ENCODE data around the gene IL18BP. TPM values are rescaled to one million over a fixed set of nuclear protein-coding genes. Genes with fewer than 3 reads are reported as not detected.

The IL18BP gene
- total RNA-seq, 2 experiments from 2014 or later = 4.2 to 12.4 TPM

- no peak overlapping the region for H3K4me2 ChIP-seq (ENCODE audit: low read length)
- H3K36me3 ChIP-seq (ENCODE audit: insufficient read depth, low read length) = peaks cover 88% of the 10 kb centered on the region
- TF ChIP-seq CTCF (conservative IDR thresholded peaks at IDR 0.05; ENCODE audit: low read length) (no peak), EZH2phosphoT487 (IDR thresholded peaks at IDR 0.05; ENCODE audit: borderline replicate concordance, low read depth, low read length) (no peak)
- ChIA-PET CTCF (ENCODE audit: unreplicated experiment) (no interaction called here), POLR2A (no interaction called here)
- H3K9me3 ChIP-seq (ENCODE audit: low read length) = no peaks in the 10 kb centered on the region
- H2AFZ ChIP-seq (ENCODE audit: low read length) = no peak overlapping the region
- DNase-seq (ENCODE audit: low spot score) = no peak
- no peaks in the 10 kb centered on the region for H4K20me1 ChIP-seq (ENCODE audit: insufficient read depth, low read length)
- intact Hi-C loops (cut with micrococcal nuclease; ENCODE audit: unreplicated experiment) = no loop called here
- no TSS peak for BruUV-seq (replicated peaks)
- no peak overlapping the region for H3K4me3 ChIP-seq (ENCODE audit: low read depth, low read length, poor library complexity, severe bottlenecking)
- no peaks in the 10 kb centered on the region for H3K79me2 ChIP-seq (ENCODE audit: insufficient read depth, low read depth, low read length)
- no peaks in the 10 kb centered on the region for H3K4me1 ChIP-seq (ENCODE audit: insufficient read depth, low read length, poor library complexity, severe bottlenecking)
- no peaks in the 10 kb centered on the region for H3K9me2 ChIP-seq (ENCODE audit: insufficient read depth, low read length)
- H3K27ac ChIP-seq (ENCODE audit: low read depth, low read length, poor library complexity, severe bottlenecking) = no peak overlapping the region
Measured at GRCh38 chr11:72008728-72009127, 10.0 kb downstream of the IL18BP start.

- no peak overlapping the region for H3K27ac ChIP-seq (ENCODE audit: low read depth, low read length, poor library complexity, severe bottlenecking)
- POLR2A ChIA-PET = no interaction called here
- no peak for DNase-seq (ENCODE audit: low spot score)
Measured at GRCh38 chr11:72009156-72009555, 10.4 kb downstream of the IL18BP start.

More at GRCh38 chr11:72009156-72009555, 10.4 kb downstream of the IL18BP start:
- Histone ChIP-seq H3K4me1 (ENCODE audit: insufficient read depth, low read length, poor library complexity, severe bottlenecking) (no peaks in the 10 kb centered on the region), H3K79me2 (ENCODE audit: insufficient read depth, low read depth, low read length) (no peaks in the 10 kb centered on the region), H3K4me3 (ENCODE audit: low read depth, low read length, poor library complexity, severe bottlenecking) (no peak overlapping the region), H2AFZ (ENCODE audit: low read length) (no peak overlapping the region), H4K20me1 (ENCODE audit: insufficient read depth, low read length) (no peaks in the 10 kb centered on the region), H3K9me2 (ENCODE audit: insufficient read depth, low read length) (no peaks in the 10 kb centered on the region), H3K36me3 (ENCODE audit: insufficient read depth, low read length) (peaks cover 88% of the 10 kb centered on the region), H3K4me2 (ENCODE audit: low read length) (no peak overlapping the region), H3K9me3 (ENCODE audit: low read length) (no peaks in the 10 kb centered on the region)
- BruUV-seq (replicated peaks) = no TSS peak
- CTCF ChIA-PET (ENCODE audit: unreplicated experiment) = no interaction called here
- TF ChIP-seq CTCF (conservative IDR thresholded peaks at IDR 0.05; ENCODE audit: low read length) (no peak), EZH2phosphoT487 (IDR thresholded peaks at IDR 0.05; ENCODE audit: borderline replicate concordance, low read depth, low read length) (no peak)
- intact Hi-C loops (cut with micrococcal nuclease; ENCODE audit: unreplicated experiment) = no loop called here

All from OCI-LY7 (cell line).